Right lobe of liver (tissue), 6 donors: Measurements from ENCODE around the gene SLCO4A1. TPM values are rescaled to one million over a fixed set of nuclear protein-coding genes. Genes with fewer than 3 reads are reported as not detected.
A peak's percentile ranks its signal among the peaks of the same experiment; 100 is the strongest.

Experiments
- ATAC-seq, 4 donors: fragments of 200-7000 bp; cut with Tn5 transposase; one replicate each; pipeline ENCODE4 v1.9.1; 2020; ENCODE audit warnings: mild to moderate bottlenecking in 4 of 4, moderate library complexity in 4 of 4
- DNase-seq, 3 donors: peaks; one replicate each; pipeline ENCODE4 v3.0.0-alpha.2; 2020
- H3K27ac ChIP-seq, 3 donors: fragments of 200-600 bp; one replicate each; pipeline ENCODE4 v1.8.0; 2022
- H3K27me3 ChIP-seq, 2 donors: fragments of 200-600 bp; one replicate each; pipeline ENCODE4 v1.8.0; 2022
- H3K36me3 ChIP-seq, 4 donors: fragments of 200-600 bp; sonication (generic) in 1 of 4; one replicate each; pipeline versions ENCODE4 v1.5.1 to v1.8.0; 2017 to 2022; ENCODE audit warnings: control low read depth in 1 of 4
- H3K4me1 ChIP-seq, 4 donors: fragments of 200-600 bp; sonication (generic) in 1 of 4; one replicate each; pipeline versions ENCODE4 v1.5.1 to v1.8.0; 2017 to 2022; ENCODE audit warnings: control low read depth in 1 of 4
- H3K4me3 ChIP-seq, 3 donors: fragments of 200-600 bp; one replicate each; pipeline ENCODE4 v1.8.0; 2022
- H3K9me3 ChIP-seq, 4 donors: fragments of 200-600 bp; sonication (generic) in 1 of 4; one replicate each; pipeline versions ENCODE4 v1.5.1 to v1.8.0; 2017 to 2022; ENCODE audit warnings: control low read depth in 1 of 4
- POLR2A ChIP-seq: fragments of 450-650 bp; IDR thresholded peaks from one replicate; pipeline ENCODE4 v1.6.1; 2017; ENCODE audit warnings: antibody characterized with exemption, mild to moderate bottlenecking
- WGBS: methylation state at CpG from one replicate; pipeline ENCODE4 v1.1.6; 2018; ENCODE audit warnings: low coverage, low lambda C conversion rate; ENCODE audit not compliant: insufficient coverage; ENCODE audit errors: missing lambda C conversion rate; 5-methylcytosine and 5-hydroxymethylcytosine counted together
- intact Hi-C, 2 donors: fragments of 100-400 bp; cut with DNase I; formaldehyde crosslinking; loops; one replicate each; pipeline versions ENCODE4 v1.11.2 to v1.14.1; 2022
- total RNA-seq, 6 experiments: library from RNA; depleted of rRNA in 2 of 6; stranded (reverse); fragments of >200 nt in 2 of 6; fragmentation: NEBNext Ultra II Directional in 3 of 6; extraction: Animal tissue kit (Norgen Biotek cat#: 25700) in 3 of 6; gene quantifications; one replicate each; pipeline versions ENCODE4 v1.1.0 to v1.2.4, GENCODE V29; 2016 to 2023
- TF ChIP-seq, protein P1 (sequence below), 4 donors: fragments of 200-600 bp in 3 of 4; fragments of 450-650 bp in 1 of 4; IDR thresholded peaks; one replicate each; pipeline versions ENCODE4 v1.5.1 to v1.8.0; 2016 to 2022; ENCODE audit warnings: antibody characterized with exemption in 4 of 4, mild to moderate bottlenecking in 2 of 4
- donor health status: DM: no; HTN: yes; CAD: no.
- donor health status: DM: no; HTN: no; CAD: no.
- donor health status: DM: no; HTN: no; CAD: no.
- donor health status: DM: no; HTN: yes; CAD: no.
- donor health status: DM: no; HTN: yes; CAD: no.

Gene SLCO4A1
- total RNA-seq, 6 experiments from 2014 or later = 0.93 to 8.8 (median 4.3) TPM

DNA sequence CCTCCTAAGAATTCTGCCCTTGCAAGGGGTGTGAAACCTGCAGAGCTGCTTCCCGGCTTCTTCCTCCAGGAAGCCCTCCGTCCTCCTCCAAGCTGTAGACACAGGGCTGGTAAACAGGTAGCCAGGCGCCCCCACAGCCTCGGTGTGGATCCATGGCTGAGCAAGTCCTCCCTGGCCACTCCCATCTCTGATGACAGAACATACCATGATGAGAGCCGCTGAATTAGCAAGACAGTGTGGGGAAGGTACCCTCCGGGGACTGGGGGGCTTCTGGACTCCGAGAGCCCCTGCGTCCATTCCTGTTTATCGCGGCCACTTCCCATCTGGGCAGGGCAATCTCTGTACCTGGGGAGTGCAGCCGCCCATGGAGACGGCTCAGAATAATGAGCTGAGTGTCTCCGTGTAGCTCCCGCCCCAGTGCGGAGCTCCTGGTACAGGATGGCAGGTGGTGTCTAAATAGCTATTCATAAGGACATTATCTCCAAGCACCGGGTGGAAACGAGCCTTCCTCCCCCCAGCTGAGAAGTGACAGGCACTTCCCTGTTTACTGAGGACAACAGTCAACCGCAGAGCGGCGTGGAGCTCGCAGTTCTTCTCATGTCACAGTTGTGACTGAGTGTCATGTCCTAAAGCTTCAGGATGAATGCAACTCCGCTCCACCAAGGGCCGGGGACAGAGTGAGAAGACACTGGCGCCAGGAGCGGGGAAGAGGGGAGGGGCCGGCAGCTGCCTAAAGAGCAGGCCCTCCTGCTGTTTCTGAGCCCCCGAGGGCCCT is 43.7 kb downstream of the SLCO4A1 start:
- Histone ChIP-seq H3K36me3 (no peaks in the 10 kb centered on the region), H3K27ac (no peak overlapping the region), H3K27me3 (no peaks in the 10 kb centered on the region), H3K9me3 (no peaks in the 10 kb centered on the region), H3K4me1 (no peaks in the 10 kb centered on the region), H3K4me3 (no peak overlapping the region)
- peak in 2 of 3 donors; percentile 58 to 80 for DNase-seq
- ATAC-seq = peak; percentile 53 to 85 (median 68)
- intact Hi-C loops = no loop called here
- WGBS = 16% methylated on average over 9 of the region's 27 CpGs
- TF ChIP-seq POLR2A = no peak
- TF ChIP-seq, protein P1, sequence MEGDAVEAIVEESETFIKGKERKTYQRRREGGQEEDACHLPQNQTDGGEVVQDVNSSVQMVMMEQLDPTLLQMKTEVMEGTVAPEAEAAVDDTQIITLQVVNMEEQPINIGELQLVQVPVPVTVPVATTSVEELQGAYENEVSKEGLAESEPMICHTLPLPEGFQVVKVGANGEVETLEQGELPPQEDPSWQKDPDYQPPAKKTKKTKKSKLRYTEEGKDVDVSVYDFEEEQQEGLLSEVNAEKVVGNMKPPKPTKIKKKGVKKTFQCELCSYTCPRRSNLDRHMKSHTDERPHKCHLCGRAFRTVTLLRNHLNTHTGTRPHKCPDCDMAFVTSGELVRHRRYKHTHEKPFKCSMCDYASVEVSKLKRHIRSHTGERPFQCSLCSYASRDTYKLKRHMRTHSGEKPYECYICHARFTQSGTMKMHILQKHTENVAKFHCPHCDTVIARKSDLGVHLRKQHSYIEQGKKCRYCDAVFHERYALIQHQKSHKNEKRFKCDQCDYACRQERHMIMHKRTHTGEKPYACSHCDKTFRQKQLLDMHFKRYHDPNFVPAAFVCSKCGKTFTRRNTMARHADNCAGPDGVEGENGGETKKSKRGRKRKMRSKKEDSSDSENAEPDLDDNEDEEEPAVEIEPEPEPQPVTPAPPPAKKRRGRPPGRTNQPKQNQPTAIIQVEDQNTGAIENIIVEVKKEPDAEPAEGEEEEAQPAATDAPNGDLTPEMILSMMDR (IDR thresholded peaks at IDR 0.05) = no peak

DNA sequence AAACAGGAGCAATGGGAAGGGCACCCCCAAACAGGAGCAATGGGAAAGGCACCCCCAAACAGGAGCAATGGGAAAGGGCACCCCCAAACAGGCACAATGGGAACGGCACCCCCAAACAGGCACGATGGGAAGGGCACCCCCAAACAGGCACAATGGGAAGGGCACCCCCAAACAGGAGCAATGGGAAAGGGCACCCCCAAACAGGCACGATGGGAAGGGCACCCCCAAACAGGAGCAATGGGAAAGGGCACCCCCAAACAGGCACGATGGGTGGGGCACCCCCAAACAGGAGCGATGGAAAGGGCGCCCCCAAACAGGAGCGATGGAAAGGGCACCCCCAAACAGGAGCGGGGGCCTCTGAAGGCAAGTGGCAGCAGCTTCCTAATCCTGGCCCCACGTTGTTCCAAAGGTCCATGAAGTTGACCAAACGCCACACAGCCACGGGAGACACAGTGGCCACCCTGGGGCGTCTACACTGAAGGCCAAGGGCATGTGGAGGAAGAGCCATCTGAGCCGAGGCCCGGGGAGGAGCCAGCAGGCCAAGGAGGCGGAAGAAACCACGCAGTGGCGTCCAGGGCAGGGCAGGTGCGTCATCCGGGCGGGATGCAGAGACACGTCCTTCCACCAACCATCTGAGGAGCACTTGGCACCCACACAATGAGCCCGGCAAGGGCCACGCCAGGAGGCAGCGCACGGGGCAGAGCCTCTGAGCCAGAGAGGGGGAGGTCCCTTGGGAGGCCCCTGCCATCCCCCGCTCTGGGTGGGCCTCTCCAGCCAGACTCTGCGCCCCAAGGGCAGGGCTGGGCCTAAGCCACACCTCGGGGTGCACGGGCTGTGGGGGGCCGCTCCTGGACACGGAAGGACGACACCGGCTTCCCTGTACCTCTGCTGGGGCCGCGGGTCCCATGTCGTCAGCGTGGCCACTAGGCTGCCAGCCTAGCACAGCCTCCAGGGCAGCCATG is 44.8 kb downstream of the SLCO4A1 start:
- intact Hi-C loops = no loop called here
- ATAC-seq (peak in 1 of 4 donors; percentile 4), DNase-seq (no peak)
- Histone ChIP-seq H3K36me3 (no peaks in the 10 kb centered on the region), H3K27ac (no peak overlapping the region), H3K9me3 (no peaks in the 10 kb centered on the region), H3K27me3 (no peaks in the 10 kb centered on the region), H3K4me1 (no peaks in the 10 kb centered on the region), H3K4me3 (no peak overlapping the region)
- WGBS = 91% methylated on average over 9 of the region's 37 CpGs
- no peak for TF ChIP-seq POLR2A
- TF ChIP-seq, protein P1 (IDR thresholded peaks at IDR 0.05) = no peak

DNA sequence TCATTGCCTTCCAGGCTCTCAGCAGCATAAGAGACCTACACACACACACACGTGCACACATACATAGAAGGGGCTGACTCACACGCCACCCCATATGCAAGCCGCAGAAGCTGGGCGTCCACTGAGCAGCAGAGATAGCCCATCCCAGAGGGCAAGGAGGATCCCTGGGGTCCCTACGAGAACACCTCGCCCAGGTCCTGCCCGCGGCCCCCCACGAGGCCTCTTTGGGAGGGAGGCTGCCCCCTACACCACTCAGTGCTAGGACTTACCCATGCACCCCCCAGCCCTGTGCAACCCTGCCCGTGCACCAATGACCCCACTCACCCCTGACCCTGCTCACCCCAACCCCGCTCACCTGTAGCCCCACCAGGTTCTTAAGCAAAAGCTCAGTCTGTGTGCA is 45.8 kb downstream of the SLCO4A1 start:
- no peaks in the 10 kb centered on the region for H3K4me1 ChIP-seq
- no peak for ATAC-seq
- H3K9me3 ChIP-seq = no peaks in the 10 kb centered on the region
- no peak for TF ChIP-seq POLR2A
- TF ChIP-seq, protein P1 (IDR thresholded peaks at IDR 0.05) = no peak
- H3K27me3 ChIP-seq = no peaks in the 10 kb centered on the region
- H3K27ac ChIP-seq = no peak overlapping the region
- no peak for DNase-seq
- intact Hi-C loops = no loop called here
- H3K4me3 ChIP-seq = no peak overlapping the region
- H3K36me3 ChIP-seq = no peaks in the 10 kb centered on the region
- WGBS = 80% methylated on average over 1 of the region's 11 CpGs

DNA sequence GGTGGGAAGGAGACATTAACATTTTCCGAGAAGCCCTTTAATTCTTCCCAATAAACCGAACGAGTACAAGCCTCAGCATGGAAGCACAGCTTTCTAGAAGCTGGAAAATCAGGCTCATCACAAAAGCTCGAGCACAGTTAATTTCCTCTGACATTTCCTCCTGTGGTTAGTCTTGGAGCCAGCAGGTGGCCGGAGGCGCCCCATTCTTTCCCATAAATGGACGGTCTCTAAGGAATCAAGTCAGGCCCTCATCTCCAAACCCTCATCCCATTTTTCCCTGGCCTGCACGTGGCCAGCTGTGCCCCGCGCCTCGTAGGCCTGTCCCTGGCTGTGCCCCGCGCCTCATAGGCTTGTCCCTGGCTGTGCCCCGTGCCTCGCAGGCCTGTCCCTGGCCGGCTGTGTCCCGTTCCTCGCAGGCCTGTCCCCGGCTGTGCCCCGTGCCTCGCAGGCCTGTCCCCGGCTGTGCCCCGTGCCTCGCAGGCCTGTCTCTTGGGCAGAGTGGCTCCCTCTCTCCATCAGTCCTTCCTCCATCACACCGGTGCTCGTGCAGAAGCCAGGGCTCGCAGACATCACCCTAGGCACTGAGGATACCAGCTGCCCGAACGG is 46.7 kb downstream of the SLCO4A1 start:
- WGBS = 66% methylated on average over 6 of the region's 29 CpGs
- no peaks in the 10 kb centered on the region for H3K4me1 ChIP-seq
- intact Hi-C loops = no loop called here
- ATAC-seq (no peak), DNase-seq (no peak)
- no peaks in the 10 kb centered on the region for H3K9me3 ChIP-seq
- no peaks in the 10 kb centered on the region for H3K27me3 ChIP-seq
- no peaks in the 10 kb centered on the region for H3K36me3 ChIP-seq
- no peak for TF ChIP-seq POLR2A
- TF ChIP-seq, protein P1 (IDR thresholded peaks at IDR 0.05) = no peak
- no peak overlapping the region for H3K27ac ChIP-seq
- H3K4me3 ChIP-seq = no peak overlapping the region
